H9 (cell line): ENCODE results near the gene PLGRKT. TPM values are rescaled to one million over a fixed set of nuclear protein-coding genes. Genes with fewer than 3 reads are reported as not detected.
A peak's percentile ranks its signal among the peaks of the same experiment; 100 is the strongest.

ENCODE experiments used
- DNase-seq: peaks from one replicate; pipeline ENCODE4 v3.0.0-alpha.2; 2017
- H2AFZ ChIP-seq: one replicate; pipeline ENCODE4 v1.6.1; 2013; ENCODE audit warnings: mild to moderate bottlenecking, low read length, control low read depth, moderate library complexity
- H2AK5ac ChIP-seq: 2 replicates; pipeline ENCODE4 v1.6.1; 2013; ENCODE audit warnings: low read length, control low read depth, mixed read lengths; ENCODE audit not compliant: insufficient read length
- H2BK120ac ChIP-seq: one replicate; pipeline ENCODE4 v1.6.1; 2013; ENCODE audit warnings: low read depth, mild to moderate bottlenecking, low read length, control low read depth, inconsistent platforms; ENCODE audit not compliant: poor library complexity, severe bottlenecking
- H2BK12ac ChIP-seq: 2 replicates; pipeline ENCODE4 v1.6.1; 2013; ENCODE audit warnings: low read length, control low read depth, mixed read lengths, low read depth; ENCODE audit not compliant: insufficient read length
- H2BK15ac ChIP-seq: 2 replicates; pipeline ENCODE4 v1.6.1; 2013; ENCODE audit warnings: low read depth, low read length, control low read depth
- H2BK20ac ChIP-seq: one replicate; pipeline ENCODE4 v1.6.1; 2013; ENCODE audit warnings: low read depth, mild to moderate bottlenecking, low read length, control low read depth, inconsistent platforms; ENCODE audit not compliant: poor library complexity, severe bottlenecking
- H2BK5ac ChIP-seq: 2 replicates; pipeline ENCODE4 v1.6.1; 2013; ENCODE audit warnings: low read length, control low read depth, mixed read lengths; ENCODE audit not compliant: insufficient read length
- H3K14ac ChIP-seq: 2 replicates; pipeline ENCODE4 v1.6.1; 2013; ENCODE audit warnings: low read length, control low read depth; ENCODE audit not compliant: insufficient read depth
- H3K18ac ChIP-seq: 2 replicates; pipeline ENCODE4 v1.6.1; 2013; ENCODE audit warnings: low read depth, mild to moderate bottlenecking, mixed read lengths, low read length, control low read depth; ENCODE audit not compliant: insufficient read length
- H3K23ac ChIP-seq: 2 replicates; pipeline ENCODE4 v1.6.1; 2013; ENCODE audit warnings: low read length, control low read depth, mixed read lengths, low read depth; ENCODE audit not compliant: insufficient read length
- H3K23me2 ChIP-seq: 2 replicates; pipeline ENCODE4 v1.6.1; 2013; ENCODE audit warnings: low read depth, mild to moderate bottlenecking, mixed read lengths, low read length, control low read depth; ENCODE audit not compliant: insufficient read length, poor library complexity, severe bottlenecking
- H3K27ac ChIP-seq: 2 replicates; pipeline ENCODE4 v1.5.1; 2013; ENCODE audit warnings: low read length, control low read depth, mixed read lengths, low read depth; ENCODE audit not compliant: insufficient read length
- H3K27me3 ChIP-seq: 2 replicates; pipeline ENCODE4 v1.6.1; 2013; ENCODE audit warnings: low read length, control low read depth, inconsistent platforms; ENCODE audit not compliant: insufficient read depth
- H3K4ac ChIP-seq: 2 replicates; pipeline ENCODE4 v1.6.1; 2013; ENCODE audit warnings: low read depth, mild to moderate bottlenecking, control low read depth, inconsistent platforms, low read length, moderate library complexity
- H3K4me1 ChIP-seq: 2 replicates; pipeline ENCODE4 v1.6.1; 2013; ENCODE audit warnings: low read length, control low read depth, inconsistent platforms; ENCODE audit not compliant: insufficient read depth
- H3K4me2 ChIP-seq: 2 replicates; pipeline ENCODE4 v1.6.1; 2013; ENCODE audit warnings: low read length, control low read depth, mixed read lengths; ENCODE audit not compliant: insufficient read length, insufficient read depth
- H3K56ac ChIP-seq: 2 replicates; pipeline ENCODE4 v1.6.1; 2013; ENCODE audit warnings: low read depth, mild to moderate bottlenecking, mixed read lengths, low read length, control low read depth; ENCODE audit not compliant: insufficient read length
- H3K79me1 ChIP-seq: 2 replicates; pipeline ENCODE4 v1.6.1; 2013; ENCODE audit warnings: low read depth, mild to moderate bottlenecking, moderate library complexity, low read length, control low read depth, inconsistent platforms; ENCODE audit not compliant: insufficient read depth, poor library complexity, severe bottlenecking
- H3K79me2 ChIP-seq: 2 replicates; pipeline ENCODE4 v1.6.1; 2013; ENCODE audit warnings: low read length, control low read depth, inconsistent platforms; ENCODE audit not compliant: insufficient read depth
- H3K9ac ChIP-seq: 2 replicates; pipeline ENCODE4 v1.6.1; 2013; ENCODE audit warnings: low read length, control low read depth, mixed read lengths; ENCODE audit not compliant: insufficient read length; ENCODE audit errors: extremely low read depth
- H3K9me3 ChIP-seq: one replicate; pipeline ENCODE4 v1.6.1; 2013; ENCODE audit warnings: low read depth, low read length, inconsistent platforms; ENCODE audit not compliant: control insufficient read depth
- H3T11ph ChIP-seq: one replicate; pipeline ENCODE4 v1.6.1; 2013; ENCODE audit warnings: mild to moderate bottlenecking, low read length, control low read depth, inconsistent platforms
- H4K20me1 ChIP-seq: one replicate; pipeline ENCODE4 v1.6.1; 2013; ENCODE audit not compliant: control insufficient read depth, insufficient read length, insufficient read depth
- H4K5ac ChIP-seq: 2 replicates; pipeline ENCODE4 v1.6.1; 2013; ENCODE audit warnings: low read depth, mild to moderate bottlenecking, mixed read lengths, low read length, control low read depth; ENCODE audit not compliant: insufficient read length
- H4K8ac ChIP-seq: replicated peaks from 2 replicates; pipeline ENCODE4 v1.6.1; 2013; ENCODE audit warnings: low read length, control low read depth, mixed read lengths, low read depth; ENCODE audit not compliant: insufficient read length
- H4K91ac ChIP-seq: 2 replicates; pipeline ENCODE4 v1.6.1; 2013; ENCODE audit warnings: low read depth, mild to moderate bottlenecking, moderate library complexity, mixed read lengths, low read length, control low read depth; ENCODE audit not compliant: insufficient read length
- H3K27ac Mint-ChIP-seq, 3 experiments: 2 replicates in 2 of 3; 3 replicates in 1 of 3; pipeline ENCODE4 v1.8.0; 2020 to 2021; ENCODE audit warnings: mixed read lengths in 3 of 3, mild to moderate bottlenecking in 1 of 3, moderate library complexity in 1 of 3
- H3K27me3 Mint-ChIP-seq: 2 replicates; pipeline ENCODE4 v1.8.0; 2021; ENCODE audit warnings: low read depth, mild to moderate bottlenecking, moderate library complexity, mixed read lengths
- H3K36me3 Mint-ChIP-seq, 3 experiments: 2 replicates in 2 of 3; 3 replicates in 1 of 3; pipeline ENCODE4 v1.8.0; 2020 to 2021; ENCODE audit warnings: low read depth in 3 of 3, mixed read lengths in 3 of 3; ENCODE audit not compliant: insufficient read depth in 1 of 3
- H3K4me1 Mint-ChIP-seq, 2 experiments: 2 replicates each; pipeline ENCODE4 v1.8.0; 2020; ENCODE audit warnings: mixed read lengths in 2 of 2
- H3K4me3 Mint-ChIP-seq, 2 experiments: 2 replicates in 1 of 2; 3 replicates in 1 of 2; pipeline ENCODE4 v1.8.0; 2020 to 2021; ENCODE audit warnings: mild to moderate bottlenecking in 2 of 2, mixed read lengths in 2 of 2, moderate library complexity in 1 of 2
- H3K9me3 Mint-ChIP-seq, 2 experiments: 2 replicates in 1 of 2; 3 replicates in 1 of 2; pipeline ENCODE4 v1.8.0; 2020; ENCODE audit warnings: mild to moderate bottlenecking in 2 of 2, mixed read lengths in 2 of 2, moderate library complexity in 1 of 2
- WGBS: extraction: QIAGEN DNeasy Blood & Tissue Kit; methylation state at CpG from one replicate; pipeline ENCODE4 v1.1.7; 2013; ENCODE audit warnings: missing lambda C conversion rate, low lambda C conversion rate, mixed read lengths; ENCODE audit not compliant: insufficient read length; ENCODE audit errors: extremely low coverage; 5-methylcytosine and 5-hydroxymethylcytosine counted together
- total RNA-seq: library from RNA; stranded (reverse); gene quantifications from 2 replicates; pipeline ENCODE4 v1.2.1, GENCODE V29; 2021
- TF ChIP-seq, protein P1 (sequence below): fragments of 200-600 bp; sonication (generic); conservative IDR thresholded peaks from 3 replicates; pipeline ENCODE4 v1.8.0; 2021; ENCODE audit warnings: antibody characterized with exemption, mild to moderate bottlenecking

Gene PLGRKT
- total RNA-seq, 1 experiment from 2014 or later, result 19.6 TPM

DNA sequence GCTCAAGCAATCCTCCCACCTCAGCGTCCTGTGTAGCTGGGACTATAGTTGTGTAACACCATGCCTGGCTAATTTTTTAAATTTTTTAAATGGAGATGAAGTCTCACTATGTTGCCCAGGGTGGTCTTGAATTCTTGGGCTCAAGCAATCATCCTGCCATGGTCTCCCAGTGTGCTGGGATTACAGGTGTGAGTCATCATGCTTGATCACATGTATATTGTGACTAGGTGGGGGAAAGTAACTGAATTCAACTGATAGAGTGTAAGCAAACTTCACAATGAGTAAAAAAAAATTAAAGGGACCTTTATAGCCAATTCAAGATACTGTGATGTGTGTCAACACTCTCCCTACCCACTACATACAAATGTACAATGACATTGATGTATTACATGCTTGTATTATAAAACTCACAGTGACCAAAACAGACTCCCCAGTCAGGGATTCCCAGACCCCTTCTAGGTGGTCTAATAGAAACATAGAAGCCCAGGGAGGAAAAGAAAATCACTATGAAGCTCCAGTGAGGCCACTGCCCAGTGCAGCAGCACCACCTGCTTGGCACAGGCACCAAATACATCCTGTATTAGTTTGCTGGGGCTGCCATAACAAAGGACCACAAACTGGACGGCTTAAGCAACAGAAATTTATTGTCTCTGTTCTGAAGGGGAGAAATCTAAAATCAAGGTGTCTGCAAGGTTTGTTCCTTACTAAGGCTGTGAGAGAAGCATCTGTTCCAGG, 8.8 kb downstream of the PLGRKT start:
- no peak overlapping the region for H4K8ac ChIP-seq
- no peak overlapping the region for H3K4me2 ChIP-seq
- no peak overlapping the region for H2AK5ac ChIP-seq
- no peaks in the 10 kb centered on the region for H3K27me3 Mint-ChIP-seq
- TF ChIP-seq, protein P1, sequence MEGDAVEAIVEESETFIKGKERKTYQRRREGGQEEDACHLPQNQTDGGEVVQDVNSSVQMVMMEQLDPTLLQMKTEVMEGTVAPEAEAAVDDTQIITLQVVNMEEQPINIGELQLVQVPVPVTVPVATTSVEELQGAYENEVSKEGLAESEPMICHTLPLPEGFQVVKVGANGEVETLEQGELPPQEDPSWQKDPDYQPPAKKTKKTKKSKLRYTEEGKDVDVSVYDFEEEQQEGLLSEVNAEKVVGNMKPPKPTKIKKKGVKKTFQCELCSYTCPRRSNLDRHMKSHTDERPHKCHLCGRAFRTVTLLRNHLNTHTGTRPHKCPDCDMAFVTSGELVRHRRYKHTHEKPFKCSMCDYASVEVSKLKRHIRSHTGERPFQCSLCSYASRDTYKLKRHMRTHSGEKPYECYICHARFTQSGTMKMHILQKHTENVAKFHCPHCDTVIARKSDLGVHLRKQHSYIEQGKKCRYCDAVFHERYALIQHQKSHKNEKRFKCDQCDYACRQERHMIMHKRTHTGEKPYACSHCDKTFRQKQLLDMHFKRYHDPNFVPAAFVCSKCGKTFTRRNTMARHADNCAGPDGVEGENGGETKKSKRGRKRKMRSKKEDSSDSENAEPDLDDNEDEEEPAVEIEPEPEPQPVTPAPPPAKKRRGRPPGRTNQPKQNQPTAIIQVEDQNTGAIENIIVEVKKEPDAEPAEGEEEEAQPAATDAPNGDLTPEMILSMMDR, result peak; percentile 20; the same call in 1 of the 3 replicates
- H3K23me2 ChIP-seq, result no peaks in the 10 kb centered on the region
- H3K79me2 ChIP-seq, result no peaks in the 10 kb centered on the region
- H2BK12ac ChIP-seq, result no peak overlapping the region
- H3K4me1 ChIP-seq, result no peaks in the 10 kb centered on the region
- H3K4me3 Mint-ChIP-seq, result no peak overlapping the region
- no peak overlapping the region for H2BK20ac ChIP-seq
- H3K9me3 Mint-ChIP-seq, result peaks cover 16 to 21% of the 10 kb centered on the region in 2 experiments
- no peak overlapping the region for H3K9ac ChIP-seq
- H3K27ac Mint-ChIP-seq, result peak overlapping the region in 1 of 3 experiments; percentile 46; a peak in 1 of 7 replicates
- no peak overlapping the region for H2BK15ac ChIP-seq
- no peak overlapping the region for H3K18ac ChIP-seq
- no peaks in the 10 kb centered on the region for H3K79me1 ChIP-seq
- H3K14ac ChIP-seq, result no peak overlapping the region
- DNase-seq, result no peak
- no peak overlapping the region for H4K5ac ChIP-seq
- peaks cover 7 to 11% of the 10 kb centered on the region in 2 experiments for H3K4me1 Mint-ChIP-seq
- peaks cover 25 to 30% (median 30%) of the 10 kb centered on the region in 3 experiments for H3K36me3 Mint-ChIP-seq
- no peak overlapping the region for H2BK120ac ChIP-seq
- no peak overlapping the region for H3K23ac ChIP-seq
- no peak overlapping the region for H4K91ac ChIP-seq
- no peak overlapping the region for H3K27ac ChIP-seq
- H3K4ac ChIP-seq, result no peak overlapping the region
- H2BK5ac ChIP-seq, result no peak overlapping the region
- H3K56ac ChIP-seq, result no peak overlapping the region
- H4K20me1 ChIP-seq, result no peaks in the 10 kb centered on the region
- no peaks in the 10 kb centered on the region for H3K9me3 ChIP-seq
- whole genome bisulfite sequencing, result no CpG with 5 or more reads among the region's 2 CpGs
- no peak overlapping the region for H3T11ph ChIP-seq
- no peak overlapping the region for H2AFZ ChIP-seq
- no peaks in the 10 kb centered on the region for H3K27me3 ChIP-seq
